ENCODE results near the gene HSD11B2. TPM values are rescaled to one million over a fixed set of nuclear protein-coding genes. Genes with fewer than 3 reads are reported as not detected.

The HSD11B2 gene
- total and polyA plus RNA-seq, 2 of the 8 experiments (the other 6 are each of a cell fraction or from before 2014, with no cell fraction given) = 28.7 to 32.9 TPM

DNA sequence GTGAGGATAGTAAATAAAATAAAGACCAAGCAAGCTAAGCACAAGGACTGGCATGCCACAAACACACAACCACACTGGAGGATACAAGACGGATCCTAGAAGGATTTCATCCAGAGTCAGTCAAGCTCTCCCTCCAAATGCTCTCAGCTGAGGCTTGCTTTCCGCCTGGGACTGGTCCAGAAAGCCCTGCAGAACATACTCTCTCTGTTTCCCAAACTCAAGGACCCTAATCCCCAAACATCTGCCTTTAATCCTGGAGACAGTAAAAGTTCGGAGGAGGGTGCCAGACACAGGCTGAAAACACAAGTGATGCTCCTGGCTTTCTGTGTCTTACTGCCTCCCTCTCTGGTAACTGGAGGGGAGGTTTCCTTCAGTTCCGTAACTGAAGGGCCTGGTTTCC, 5.3 kb upstream of the HSD11B2 start:
- Histone ChIP-seq H3K27me3 (replicated peaks in 1 of 4; ENCODE audit: control insufficient read depth in 3 of 4, extremely low read depth in 1 of 4, insufficient read depth in 3 of 4, low read length in 3 of 4) (peaks cover 0 to 19% (median 15%) of the 10 kb centered on the region in 4 experiments; a peak in 6 of 7 replicates), H3K4ac (replicated peaks; ENCODE audit: insufficient read length, low read depth, low read length) (peak overlapping the region; percentile 25), H2BK5ac (ENCODE audit: low read depth, low read length) (peak overlapping the region; percentile 98; the same call in 1 of the 2 replicates), H3K27ac (ENCODE audit: low read depth, low read length) (0 out of 2 replicates have a peak overlapping the region, but pooled peaks have one; percentile 58), H3K4me3 (ENCODE audit: extremely low read depth in 1 of 4, insufficient read depth in 2 of 4, low read depth in 3 of 4, low read length in 4 of 4) (no peak overlapping the region), H4K20me1 (replicated peaks in 1 of 2; ENCODE audit: control insufficient read depth in 1 of 2, insufficient read depth in 2 of 2, low read length in 2 of 2) (no peaks in the 10 kb centered on the region), H3K79me2 (ENCODE audit: control insufficient read depth in 1 of 2, insufficient read depth in 2 of 2, low read length in 2 of 2) (no peaks in the 10 kb centered on the region), H2BK20ac (ENCODE audit: low read length) (peak overlapping the region; percentile 99), H3K9me3 (ENCODE audit: insufficient read depth in 2 of 2, low read depth in 1 of 2, low read length in 1 of 2) (no peaks in the 10 kb centered on the region), H3K23me2 (ENCODE audit: low read depth, low read length) (peaks cover 7% of the 10 kb centered on the region; the same call in 1 of the 2 replicates), H3K79me1 (ENCODE audit: low read depth, low read length) (peaks cover 6% of the 10 kb centered on the region; the same call in 1 of the 2 replicates), H4K8ac (ENCODE audit: extremely low read depth, insufficient read depth, low read length) (no peak overlapping the region; the same call in 1 of the 2 replicates), H3K4me1 (replicated peaks in 1 of 4; ENCODE audit: control insufficient read depth in 3 of 4, insufficient read depth in 4 of 4, low read length in 3 of 4) (peaks cover 31 to 48% (median 39%) of the 10 kb centered on the region in 4 experiments), H2BK120ac (replicated peaks; ENCODE audit: low read depth, low read length) (peak overlapping the region; percentile 6), H4K5ac (ENCODE audit: insufficient read length, low read depth, low read length) (peak overlapping the region; percentile 1), H3K9ac (replicated peaks in 1 of 4; ENCODE audit: extremely low read depth in 1 of 4, low read depth in 3 of 4, low read length in 3 of 4) (no peak overlapping the region), H3K56ac (replicated peaks; ENCODE audit: insufficient read length, low read depth, low read length) (no peak overlapping the region), H4K91ac (replicated peaks; ENCODE audit: insufficient read length, low read length) (peak overlapping the region; percentile 75), H2BK15ac (ENCODE audit: low read length) (peak overlapping the region; percentile 93; the same call in 1 of the 2 replicates), H2AFZ (ENCODE audit: low read length) (no peak overlapping the region), H3K14ac (ENCODE audit: insufficient read length) (no peak overlapping the region), H3K18ac (ENCODE audit: extremely low read depth, low read length) (peak overlapping the region; percentile 93), H3K4me2 (ENCODE audit: insufficient read depth in 1 of 2, low read depth in 2 of 2, low read length in 2 of 2) (peak overlapping the region; percentile 62 to 86; a peak in 3 of 4 replicates), H2BK12ac (ENCODE audit: low read depth, low read length) (peak overlapping the region; percentile 93; the same call in 1 of the 2 replicates), H3K36me3 (ENCODE audit: control insufficient read depth in 2 of 4, insufficient read depth in 4 of 4, low read length in 3 of 4) (no peaks in the 10 kb centered on the region), H2AK5ac (ENCODE audit: low read depth, low read length) (peak overlapping the region; percentile 59; the same call in 1 of the 2 replicates), H3K23ac (ENCODE audit: insufficient read length) (no peak overlapping the region)
- 67% methylated on average over 4 of the region's 4 CpGs; no CpG with 5 or more reads in 1 of the 2 experiments for WGBS, 2 experiments (ENCODE audit: extremely low coverage in 1 of 2, insufficient coverage in 1 of 2, insufficient read length in 1 of 2, insufficient replicate concordance in 2 of 2, low coverage in 1 of 2, low lambda C conversion rate in 2 of 2, missing lambda C conversion rate in 1 of 2)
- DNase-seq (ENCODE audit: low read depth in 1 of 2, low spot score in 2 of 2) (no peak), FAIRE-seq (no peak)
- ChIA-PET CTCF (ENCODE audit: partially characterized antibody) (interaction anchor here (0.6 to 24.6 kb wide), 13 partner anchors 7 to 167 kb away, joined by 3 to 476 read pairs (median 8); partner anchors contain the start of genes KCTD19, LRRC36, TPPP3 and ZDHHC1), POLR2A (ENCODE audit: partially characterized antibody) (interaction anchor here (0.8 to 1.2 kb wide), 4 partner anchors 10 to 179 kb away, joined by 3 to 5 read pairs (median 4); partner anchors contain the start of gene AGRP)
- TF ChIP-seq MAX (IDR thresholded peaks at IDR 0.05) = no peak
- TF ChIP-seq CREB1 (IDR thresholded peaks at IDR 0.05) = no peak
- no peak for TF ChIP-seq BACH1 (IDR thresholded peaks at IDR 0.05; ENCODE audit: low read length)
- no peak for TF ChIP-seq TCF12 (IDR thresholded peaks at IDR 0.05; ENCODE audit: low read depth, low read length)
- TF ChIP-seq HDAC6 (IDR thresholded peaks at IDR 0.05; ENCODE audit: low read depth, low read length) = no peak
